Measurements from ENCODE around the gene PRKCH.

GRCh38 chr14:61287196-61287595 is 34.2 kb upstream of the PRKCH start:
- TF ChIP-seq CTCF (IDR thresholded peaks at IDR 0.05) (no peak), POLR2A (IDR thresholded peaks at IDR 0.05) (no peak)
